Activated naive CD4-positive, alpha-beta T cell (primary cell): ENCODE results near the gene CLMP.
"Not testable (repeated sequence)": the region's sequence is repeated elsewhere in the genome, so short reads cannot be mapped to it uniquely, and the experiment has no call there.

Experiments
- DNase-seq, 4 experiments: peaks; one replicate each; lab custom pipeline; 2025; lab: John Stamatoyannopoulos, UW

The CLMP gene

GRCh38 chr11:123132881-123133280 is 62.2 kb downstream of the CLMP start:
- DNase-seq, result no peak

- not testable (repeated sequence) for DNase-seq
These were observed 62.8 kb downstream of the CLMP start for GRCh38 chr11:123132034-123132766.

GRCh38 chr11:123129920-123130319 is 65.1 kb downstream of the CLMP start:
- DNase-seq, result no peak

GRCh38 chr11:123125169-123125568 is 69.9 kb downstream of the CLMP start:
- DNase-seq, result no peak

GRCh38 chr11:123122852-123123251 is 72.2 kb downstream of the CLMP start:
- no peak for DNase-seq

- no peak for DNase-seq
These were observed 72.7 kb downstream of the CLMP start for GRCh38 chr11:123122341-123122740.

- DNase-seq, result no peak
These were observed 78.6 kb downstream of the CLMP start for GRCh38 chr11:123116486-123116885.

GRCh38 chr11:123111465-123111864 is 83.6 kb downstream of the CLMP start:
- no peak for DNase-seq

- DNase-seq, result no peak
These were observed 84.7 kb downstream of the CLMP start for GRCh38 chr11:123110397-123110796.

GRCh38 chr11:123107945-123108495 is 87.0 kb downstream of the CLMP start:
- no peak for DNase-seq

- no peak for DNase-seq
These were observed 90.4 kb downstream of the CLMP start for GRCh38 chr11:123104697-123105096.

GRCh38 chr11:123103326-123103980 is 91.6 kb downstream of the CLMP start:
- DNase-seq, result no peak

- no peak for DNase-seq
These were observed 94.5 kb downstream of the CLMP start for GRCh38 chr11:123100379-123101085.

GRCh38 chr11:123098990-123099389 is 96.1 kb downstream of the CLMP start:
- DNase-seq, result no peak

GRCh38 chr11:123093739-123094138 is 101.3 kb downstream of the CLMP start:
- no peak for DNase-seq

- DNase-seq, result no peak
These were observed 103.5 kb downstream of the CLMP start for GRCh38 chr11:123091506-123091905.

GRCh38 chr11:123090168-123090567 is 104.9 kb downstream of the CLMP start:
- DNase-seq, result not testable (repeated sequence)

- DNase-seq, result not testable (repeated sequence)
These were observed 106.2 kb downstream of the CLMP start for GRCh38 chr11:123088896-123089295.

- DNase-seq, result peak in 1 of 4 experiments; percentile 10
These were observed 107.4 kb downstream of the CLMP start for GRCh38 chr11:123087657-123088056.

- DNase-seq, result no peak
These were observed 108.7 kb downstream of the CLMP start for GRCh38 chr11:123086305-123086704.

- no peak for DNase-seq
These were observed 109.6 kb downstream of the CLMP start for GRCh38 chr11:123085497-123085896.

GRCh38 chr11:123084454-123084853 is 110.6 kb downstream of the CLMP start:
- DNase-seq, result no peak

- DNase-seq, result peak in 2 of 4 experiments; percentile 34 to 35
These were observed 111.4 kb downstream of the CLMP start for GRCh38 chr11:123083623-123084029.
